ENCODE results near the gene DCUN1D2.

- TF ChIP-seq CTCF (IDR thresholded peaks at IDR 0.05) (no peak), POLR2A (IDR thresholded peaks at IDR 0.05) (no peak)
These were observed 18.2 kb upstream of the DCUN1D2 start for GRCh38 chr13:113508521-113509254.

Data from right lobe of liver (tissue), 4 donors.